ENCODE results near the gene IRF5.
A peak's percentile ranks its signal among the peaks of the same experiment; 100 is the strongest.

The IRF5 gene

GRCh38 chr7:128963327-128963757 lies 25.6 kb downstream of the IRF5 start:
- H3F3A ChIP-seq (ENCODE audit: insufficient read depth) = no peaks in the 10 kb centered on the region
- no peak overlapping the region for H3K4me2 ChIP-seq (ENCODE audit: low read depth, low read length, poor library complexity, severe bottlenecking)
- no peaks in the 10 kb centered on the region for H3K9me2 ChIP-seq (replicated peaks; ENCODE audit: insufficient read depth, low read length)
- no peaks in the 10 kb centered on the region for H3K9me3 ChIP-seq (ENCODE audit: insufficient read depth, low read length)
- H3K27ac ChIP-seq (ENCODE audit: low read depth, low read length) = peak overlapping the region; percentile 12
- no peaks in the 10 kb centered on the region for H3K27me3 ChIP-seq (ENCODE audit: low read length)
- no peak overlapping the region for H3K4me3 ChIP-seq (ENCODE audit: insufficient read depth, low read length, poor library complexity, severe bottlenecking)
- no peak overlapping the region for H3K9ac ChIP-seq (ENCODE audit: low read length)
- no peaks in the 10 kb centered on the region for H4K20me1 ChIP-seq (ENCODE audit: low read depth, low read length)
- no peak overlapping the region for H2AFZ ChIP-seq (ENCODE audit: low read depth, low read length, severe bottlenecking)
- H3K36me3 ChIP-seq (ENCODE audit: low read length) = peaks cover 34% of the 10 kb centered on the region
- TF ChIP-seq CTCF (IDR thresholded peaks at IDR 0.05; ENCODE audit: insufficient read depth, low read length, poor library complexity, severe bottlenecking) = no peak
- TF ChIP-seq EZH2phosphoT487 (conservative IDR thresholded peaks at IDR 0.05; ENCODE audit: low read length) = no peak
- H3K79me2 ChIP-seq (ENCODE audit: insufficient read depth, low read length) = no peaks in the 10 kb centered on the region

- H3K27ac ChIP-seq (ENCODE audit: low read depth, low read length) = no peak overlapping the region
- no peaks in the 10 kb centered on the region for H3K79me2 ChIP-seq (ENCODE audit: insufficient read depth, low read length)
- H2AFZ ChIP-seq (ENCODE audit: low read depth, low read length, severe bottlenecking) = no peak overlapping the region
- no peak overlapping the region for H3K4me3 ChIP-seq (ENCODE audit: insufficient read depth, low read length, poor library complexity, severe bottlenecking)
- H3K4me2 ChIP-seq (ENCODE audit: low read depth, low read length, poor library complexity, severe bottlenecking) = no peak overlapping the region
- no peaks in the 10 kb centered on the region for H3K9me2 ChIP-seq (replicated peaks; ENCODE audit: insufficient read depth, low read length)
- H3K27me3 ChIP-seq (ENCODE audit: low read length) = no peaks in the 10 kb centered on the region
- no peak overlapping the region for H3K9ac ChIP-seq (ENCODE audit: low read length)
- H3K9me3 ChIP-seq (ENCODE audit: insufficient read depth, low read length) = no peaks in the 10 kb centered on the region
- H4K20me1 ChIP-seq (ENCODE audit: low read depth, low read length) = no peaks in the 10 kb centered on the region
- H3F3A ChIP-seq (ENCODE audit: insufficient read depth) = no peaks in the 10 kb centered on the region
- peaks cover 65% of the 10 kb centered on the region for H3K36me3 ChIP-seq (ENCODE audit: low read length)
- TF ChIP-seq EZH2phosphoT487 (conservative IDR thresholded peaks at IDR 0.05; ENCODE audit: low read length) (no peak), CTCF (IDR thresholded peaks at IDR 0.05; ENCODE audit: insufficient read depth, low read length, poor library complexity, severe bottlenecking) (no peak)
These were observed 30.9 kb downstream of the IRF5 start for GRCh38 chr7:128968624-128969023.

- H3K4me2 ChIP-seq (ENCODE audit: low read depth, low read length, poor library complexity, severe bottlenecking) = no peak overlapping the region
- no peaks in the 10 kb centered on the region for H3K79me2 ChIP-seq (ENCODE audit: insufficient read depth, low read length)
- peaks cover 49% of the 10 kb centered on the region for H3K36me3 ChIP-seq (ENCODE audit: low read length)
- no peak overlapping the region for H3K4me3 ChIP-seq (ENCODE audit: insufficient read depth, low read length, poor library complexity, severe bottlenecking)
- no peaks in the 10 kb centered on the region for H3F3A ChIP-seq (ENCODE audit: insufficient read depth)
- H3K9ac ChIP-seq (ENCODE audit: low read length) = no peak overlapping the region
- H4K20me1 ChIP-seq (ENCODE audit: low read depth, low read length) = no peaks in the 10 kb centered on the region
- no peaks in the 10 kb centered on the region for H3K27me3 ChIP-seq (ENCODE audit: low read length)
- no peak for TF ChIP-seq CTCF (IDR thresholded peaks at IDR 0.05; ENCODE audit: insufficient read depth, low read length, poor library complexity, severe bottlenecking)
- TF ChIP-seq EZH2phosphoT487 (conservative IDR thresholded peaks at IDR 0.05; ENCODE audit: low read length) = no peak
- H3K27ac ChIP-seq (ENCODE audit: low read depth, low read length) = no peak overlapping the region
- no peaks in the 10 kb centered on the region for H3K9me2 ChIP-seq (replicated peaks; ENCODE audit: insufficient read depth, low read length)
- no peak overlapping the region for H2AFZ ChIP-seq (ENCODE audit: low read depth, low read length, severe bottlenecking)
- no peaks in the 10 kb centered on the region for H3K9me3 ChIP-seq (ENCODE audit: insufficient read depth, low read length)
These were observed 36.7 kb downstream of the IRF5 start for GRCh38 chr7:128974241-128974934.
